Measurements from ENCODE around the gene SLC16A6.
"Not testable (repeated sequence)": the region's sequence is repeated elsewhere in the genome, so short reads cannot be mapped to it uniquely, and the experiment has no call there.

SLC16A6 gene, protein sequence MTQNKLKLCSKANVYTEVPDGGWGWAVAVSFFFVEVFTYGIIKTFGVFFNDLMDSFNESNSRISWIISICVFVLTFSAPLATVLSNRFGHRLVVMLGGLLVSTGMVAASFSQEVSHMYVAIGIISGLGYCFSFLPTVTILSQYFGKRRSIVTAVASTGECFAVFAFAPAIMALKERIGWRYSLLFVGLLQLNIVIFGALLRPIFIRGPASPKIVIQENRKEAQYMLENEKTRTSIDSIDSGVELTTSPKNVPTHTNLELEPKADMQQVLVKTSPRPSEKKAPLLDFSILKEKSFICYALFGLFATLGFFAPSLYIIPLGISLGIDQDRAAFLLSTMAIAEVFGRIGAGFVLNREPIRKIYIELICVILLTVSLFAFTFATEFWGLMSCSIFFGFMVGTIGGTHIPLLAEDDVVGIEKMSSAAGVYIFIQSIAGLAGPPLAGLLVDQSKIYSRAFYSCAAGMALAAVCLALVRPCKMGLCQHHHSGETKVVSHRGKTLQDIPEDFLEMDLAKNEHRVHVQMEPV

DNA sequence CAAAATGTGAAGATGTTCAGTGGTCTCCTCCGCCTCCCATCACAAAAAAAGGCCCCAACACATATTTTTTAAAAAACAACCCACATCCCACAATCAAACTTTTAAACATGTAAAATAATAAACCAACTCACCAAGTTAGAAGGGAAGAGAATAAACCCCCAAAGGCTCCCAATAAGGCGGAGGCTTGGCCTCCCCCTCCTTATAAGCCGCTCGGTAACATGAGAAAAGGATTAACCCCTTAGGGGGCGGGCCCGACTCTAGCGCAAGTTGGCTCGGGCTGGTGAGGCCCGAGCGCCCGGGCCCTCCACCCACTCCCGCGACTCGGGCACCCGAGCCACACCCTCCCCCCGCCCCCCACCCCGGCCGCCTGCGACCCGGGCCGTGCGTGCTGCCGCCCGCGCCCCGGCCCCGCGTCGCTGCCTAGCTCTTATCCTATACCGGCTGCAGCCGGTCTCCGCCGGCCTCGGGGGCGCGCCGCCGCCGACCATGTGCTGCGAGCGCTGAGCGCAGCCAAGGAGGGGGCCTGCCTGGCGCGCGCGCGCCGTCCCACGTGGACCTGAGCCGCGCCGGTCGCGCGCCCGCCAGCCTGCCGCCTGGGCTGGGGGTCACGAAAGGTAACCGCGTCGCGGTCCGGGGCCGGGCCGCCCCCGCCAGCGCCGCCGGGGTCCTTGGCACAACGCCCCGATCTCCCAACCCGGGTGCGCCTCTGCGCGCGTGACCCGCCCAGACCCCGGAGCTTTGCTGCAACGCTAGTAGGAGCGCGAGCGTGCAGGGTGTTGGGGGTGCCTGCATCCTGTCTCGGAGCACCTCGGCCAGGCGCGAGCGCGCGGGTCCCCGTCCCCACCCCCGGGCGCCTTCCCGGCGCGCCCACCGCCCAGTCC is at the start of gene SLC16A6, which contains the start of gene ARSG:
TSS of gene SLC16A6 (minus strand) at position 173 of the 881 bp plus-strand sequence. CDS start 12,807 bp downstream, outside the sequence.
TSS of gene ARSG (plus strand) at position 541 of the 881 bp plus-strand sequence. CDS start 15,999 bp downstream, outside the sequence.
- DNase-seq: peak in 1 of 2 experiments; percentile 18

DNA sequence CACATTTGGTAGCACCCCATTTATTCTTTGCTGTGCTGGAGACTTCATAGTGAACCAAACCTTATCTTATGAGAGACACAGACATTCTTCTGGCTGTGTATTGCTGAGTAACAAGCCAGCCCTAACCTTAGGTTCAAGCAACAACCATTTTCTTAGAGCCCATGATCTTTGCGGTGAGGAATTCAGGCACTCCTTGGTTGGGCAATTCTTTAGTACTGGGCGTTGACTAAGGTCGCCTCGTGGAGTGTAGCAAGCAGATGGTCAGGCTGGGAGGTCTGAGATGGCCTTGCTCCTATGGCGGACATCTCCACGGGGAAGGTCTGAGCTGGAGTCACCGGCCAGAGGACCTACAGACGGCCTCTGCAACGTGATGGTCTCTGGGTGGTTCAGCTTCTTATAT is 43.5 kb upstream of the SLC16A6 start:
- no peak for DNase-seq

DNA sequence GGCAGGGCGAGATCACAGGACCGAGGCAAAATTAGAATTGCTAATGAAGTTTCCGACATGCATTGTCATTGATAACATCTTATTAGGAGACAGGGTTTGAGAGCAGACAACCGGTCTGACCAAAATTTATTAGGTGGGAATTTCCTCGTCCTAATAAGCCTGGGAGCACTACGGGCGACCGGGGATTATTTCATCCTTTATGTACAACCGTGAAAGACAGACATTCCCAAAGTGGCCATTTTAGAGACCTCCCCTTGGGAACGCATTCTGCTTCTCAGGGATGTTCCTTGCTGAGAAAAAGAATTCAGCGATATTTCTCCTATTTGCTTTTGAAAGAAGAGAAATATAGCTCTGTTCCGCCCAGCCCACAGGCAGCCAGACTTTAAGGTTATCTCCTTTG is 41.0 kb upstream of the SLC16A6 start:
- DNase-seq: not testable (repeated sequence)

DNA sequence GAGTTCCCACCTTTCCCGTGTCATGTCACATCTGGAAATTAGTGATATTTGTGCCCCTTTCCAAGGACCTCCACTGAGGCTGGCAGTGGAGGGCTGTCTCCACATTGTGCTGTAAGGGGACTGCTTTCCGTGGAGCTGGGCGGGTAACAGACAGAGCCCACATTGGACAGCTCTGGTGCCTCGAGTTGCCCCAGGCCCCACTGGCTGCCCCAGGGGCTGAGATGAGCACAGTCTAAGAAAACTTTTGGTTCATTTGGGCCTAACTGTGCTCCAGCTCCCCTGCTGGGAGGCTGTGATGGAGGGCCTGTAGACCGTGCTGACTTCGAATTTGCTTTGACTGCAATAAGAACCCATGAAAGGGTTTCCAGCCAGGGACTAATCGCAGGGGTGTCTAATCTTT is 38.4 kb upstream of the SLC16A6 start:
- DNase-seq: no peak

DNA sequence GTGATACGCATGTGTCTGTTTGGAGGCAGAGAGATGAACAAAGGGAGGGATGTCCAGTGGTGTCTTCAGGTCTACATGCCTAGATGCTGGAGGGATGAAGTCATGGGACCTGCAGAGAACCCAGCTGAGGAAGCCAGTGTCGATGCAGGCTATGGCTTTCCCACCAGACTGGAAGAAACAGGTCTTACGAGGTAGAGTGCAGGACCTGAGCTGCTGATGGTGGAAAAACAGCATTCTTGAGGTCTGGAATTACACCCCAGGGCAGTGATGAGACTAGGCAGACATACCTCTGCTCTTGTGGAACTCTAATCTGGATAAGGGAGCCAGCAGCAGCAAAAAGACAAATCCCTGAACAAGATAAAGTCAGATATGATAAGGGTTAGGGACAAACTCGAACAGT is 37.7 kb upstream of the SLC16A6 start:
- DNase-seq: no peak

DNA sequence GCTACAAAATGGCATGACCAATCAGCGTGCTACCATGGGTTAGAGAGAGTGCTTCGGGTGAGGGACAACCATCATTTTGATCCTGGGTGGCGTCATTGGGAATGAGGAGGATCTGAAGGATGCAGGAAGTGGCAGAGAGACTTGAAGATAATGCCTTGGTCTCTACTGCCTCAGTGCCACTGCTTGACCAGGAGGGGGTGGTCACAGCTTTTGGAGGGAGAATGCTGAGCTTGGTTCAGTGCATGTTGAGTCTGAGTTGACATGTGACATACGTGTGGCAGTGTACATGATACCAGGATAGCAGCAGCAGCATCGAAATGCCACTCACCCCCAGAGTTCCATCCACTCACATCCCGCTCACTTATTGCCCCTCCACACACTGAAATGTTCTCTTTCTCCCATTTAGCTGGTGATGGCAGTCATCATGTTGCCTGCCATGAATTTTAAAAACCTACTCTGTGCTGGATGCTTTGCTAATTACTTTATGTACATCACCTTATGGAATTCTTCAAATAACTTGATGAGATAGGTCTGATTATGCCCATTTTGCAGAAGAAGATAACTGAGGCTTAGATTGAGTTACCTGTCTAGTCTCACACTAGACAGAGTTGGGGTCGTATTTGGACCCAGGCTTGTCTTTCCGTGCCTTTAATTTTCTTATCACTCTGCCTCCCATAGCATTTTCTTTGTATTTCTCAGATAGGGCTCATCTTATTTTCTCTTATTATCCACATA is 37.1 kb upstream of the SLC16A6 start:
- no peak for DNase-seq

DNA sequence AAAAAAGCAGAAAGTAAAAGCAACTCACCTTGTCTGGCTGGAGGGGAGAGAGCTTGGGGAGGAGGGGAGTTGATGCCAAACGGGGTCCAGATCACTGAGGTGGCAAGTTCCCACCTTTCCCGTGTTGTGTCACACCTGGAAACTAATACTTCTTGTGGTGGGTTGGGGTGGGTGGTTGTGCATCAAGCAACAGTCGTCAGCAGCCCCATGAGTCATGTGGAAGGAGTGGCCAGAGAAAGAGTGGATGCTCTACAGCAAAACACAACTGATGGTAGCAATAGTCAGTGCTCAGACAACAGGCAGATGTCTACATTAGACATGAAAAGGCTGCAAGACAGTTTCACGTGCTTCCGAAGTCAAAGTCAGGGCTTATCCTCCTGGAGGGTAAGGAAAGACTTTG is 35.8 kb upstream of the SLC16A6 start:
- no peak for DNase-seq

DNA sequence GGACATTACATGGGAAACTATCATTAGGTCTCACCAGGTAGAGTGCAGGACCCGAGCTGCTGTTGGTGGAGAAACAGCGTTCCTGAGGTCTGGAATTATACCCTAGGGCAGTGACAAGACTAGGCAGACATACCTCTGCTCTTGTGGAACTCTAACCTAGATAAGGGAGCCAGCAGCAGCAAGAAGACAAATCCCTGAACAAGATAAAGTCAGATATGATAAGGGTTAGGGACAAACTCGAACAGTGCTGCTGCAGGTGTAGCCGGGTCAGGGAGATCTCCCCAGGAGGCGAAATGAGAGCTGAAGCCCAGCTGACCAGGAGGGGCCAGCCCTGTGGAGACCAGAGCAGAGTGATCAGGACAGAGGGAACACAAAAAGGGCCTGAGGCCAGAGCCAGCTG is 35.0 kb upstream of the SLC16A6 start:
- DNase-seq: no peak

DNA sequence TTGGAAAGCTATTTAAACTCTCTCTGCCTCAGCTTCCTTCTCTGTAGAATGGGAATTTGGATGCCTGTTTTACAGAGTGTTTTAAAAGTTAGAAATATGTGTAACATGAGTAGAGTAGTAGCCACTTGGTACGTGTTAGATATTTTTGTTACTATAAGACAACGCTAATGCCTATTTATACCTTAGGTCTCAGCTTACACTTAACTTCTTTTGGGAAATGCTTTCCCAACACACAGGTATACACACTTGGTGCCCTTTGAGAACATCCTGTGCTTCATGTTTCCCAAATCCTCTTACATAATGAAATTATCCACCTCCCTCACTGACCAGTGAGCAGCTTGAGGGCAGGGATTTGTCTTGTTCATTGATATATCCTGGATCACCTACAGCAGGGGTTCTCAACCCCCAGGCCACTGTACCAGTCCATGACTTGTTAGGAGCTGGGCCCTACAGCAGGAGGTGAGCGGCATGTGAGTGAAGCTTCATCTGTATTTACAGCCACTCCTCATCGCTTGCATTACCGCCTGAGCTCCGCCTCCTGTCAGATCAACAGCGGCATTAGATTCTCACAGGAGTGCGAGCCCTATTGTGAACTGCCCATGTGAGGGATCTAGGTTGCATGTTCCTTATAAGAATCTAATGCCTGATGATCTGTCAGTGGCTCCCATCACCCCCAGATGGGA is 33.9 kb upstream of the SLC16A6 start:
- no peak for DNase-seq

DNA sequence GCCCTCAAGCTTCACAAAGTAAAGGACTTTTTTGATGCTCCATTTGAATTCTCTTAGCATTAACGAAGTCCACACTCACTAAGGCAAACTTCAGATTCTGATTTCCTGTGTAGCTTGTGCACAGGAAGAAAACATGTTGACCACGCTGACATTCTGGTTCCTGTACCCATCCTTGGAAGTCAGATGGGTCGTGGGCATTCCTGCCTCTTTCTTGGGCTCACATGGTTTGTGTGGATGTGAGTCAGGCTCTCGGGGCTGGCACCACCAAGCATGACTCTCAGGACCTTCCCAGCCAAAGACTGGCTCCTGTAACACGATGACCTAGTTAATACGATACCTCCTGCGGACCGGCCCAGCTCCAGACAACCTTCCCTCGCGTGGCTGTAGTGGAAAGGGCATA is 33.2 kb upstream of the SLC16A6 start:
- no peak for DNase-seq

DNA sequence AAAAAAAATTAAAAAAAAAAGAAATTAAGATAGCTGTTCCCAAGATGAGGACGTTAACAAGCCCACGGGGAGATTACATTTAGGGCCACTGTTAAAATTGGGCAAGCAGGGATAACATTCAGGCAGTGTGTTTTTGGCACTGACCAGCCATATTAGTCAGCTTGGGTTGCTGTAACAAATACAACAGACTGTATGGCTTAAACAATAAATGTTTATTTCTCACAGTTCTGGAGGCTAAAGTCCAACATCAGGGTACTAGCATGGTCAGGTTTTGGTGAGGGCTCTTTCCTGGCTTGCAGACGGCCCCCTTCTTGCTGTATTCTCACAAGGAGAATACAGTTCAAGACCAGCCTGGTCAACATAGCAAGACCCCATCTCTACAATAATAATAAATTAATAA is 31.7 kb upstream of the SLC16A6 start:
- no peak for DNase-seq

DNA sequence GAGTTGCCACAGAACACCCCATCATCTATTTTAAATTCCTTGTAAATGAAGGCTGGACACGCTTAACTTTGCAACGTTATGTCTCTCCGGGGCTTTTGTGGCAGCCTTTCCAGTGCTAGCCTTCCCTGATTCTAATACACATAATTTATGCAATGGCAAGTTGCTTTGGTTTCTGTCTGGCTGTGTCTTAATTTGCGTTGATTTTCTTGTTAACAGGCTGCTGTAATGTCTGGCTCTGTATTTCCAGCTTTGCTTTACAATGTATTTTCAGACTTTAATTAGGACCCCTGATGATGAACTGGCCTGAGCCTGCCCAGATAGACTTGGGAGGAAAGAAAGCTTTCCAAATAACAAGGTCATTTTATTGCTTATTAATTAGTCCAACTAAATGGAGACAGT is 30.6 kb upstream of the SLC16A6 start:
- DNase-seq: no peak

DNA sequence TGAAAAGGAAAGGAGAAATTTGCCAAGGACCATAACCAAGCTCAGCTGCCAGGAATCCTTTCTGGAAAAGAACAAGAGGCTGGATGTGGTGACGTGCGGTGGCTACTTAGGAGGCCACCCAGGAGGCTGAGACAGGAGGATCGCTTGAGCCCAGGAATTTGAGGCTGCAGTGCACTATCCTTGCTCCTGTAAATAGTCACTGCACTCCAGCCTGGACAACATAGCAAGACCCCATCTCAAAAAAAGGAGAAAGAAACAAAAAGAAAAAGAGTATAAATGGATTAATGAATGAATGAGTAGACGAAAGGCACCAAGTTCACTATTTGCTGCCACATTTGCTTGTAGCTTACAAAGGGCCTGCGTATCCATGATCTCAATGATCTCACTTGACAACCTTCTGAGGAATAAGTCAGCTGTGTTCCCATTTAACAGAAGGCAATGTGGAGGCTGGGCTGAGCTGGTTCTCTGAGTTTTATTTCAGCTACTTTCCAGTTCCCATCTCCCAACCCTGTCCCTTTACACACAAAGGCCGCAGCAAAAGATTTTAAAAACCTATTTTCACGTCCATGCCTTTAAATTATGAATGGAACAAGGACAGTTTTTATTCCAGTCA is 30.1 kb upstream of the SLC16A6 start:
- no peak for DNase-seq

DNA sequence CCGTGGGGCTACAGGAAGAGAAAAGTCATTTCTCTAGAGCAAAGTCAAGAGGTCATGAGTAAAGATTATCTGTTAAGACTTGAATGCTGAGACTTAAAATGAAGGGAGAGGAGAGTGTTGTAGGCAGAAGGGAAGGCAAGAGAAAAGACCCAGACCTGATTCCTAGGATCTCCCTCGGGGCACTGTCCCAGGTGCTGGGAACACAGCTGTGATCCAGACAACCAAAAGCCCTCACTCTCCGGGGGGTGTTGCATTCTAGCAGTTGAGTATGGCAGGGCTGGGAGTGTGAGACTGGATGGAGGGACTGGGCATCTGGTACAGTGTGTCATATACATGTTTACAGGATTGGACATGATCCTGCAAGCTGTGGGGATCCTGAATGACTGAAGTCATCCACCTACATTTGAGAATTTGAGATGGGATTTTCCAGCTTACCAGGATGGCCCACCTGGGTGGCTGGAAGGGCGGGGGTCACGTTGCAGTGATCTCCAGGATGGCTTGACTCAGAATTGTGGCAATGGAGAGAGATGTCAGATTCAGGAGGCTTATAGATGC is 29.5 kb upstream of the SLC16A6 start:
- DNase-seq: no peak

DNA sequence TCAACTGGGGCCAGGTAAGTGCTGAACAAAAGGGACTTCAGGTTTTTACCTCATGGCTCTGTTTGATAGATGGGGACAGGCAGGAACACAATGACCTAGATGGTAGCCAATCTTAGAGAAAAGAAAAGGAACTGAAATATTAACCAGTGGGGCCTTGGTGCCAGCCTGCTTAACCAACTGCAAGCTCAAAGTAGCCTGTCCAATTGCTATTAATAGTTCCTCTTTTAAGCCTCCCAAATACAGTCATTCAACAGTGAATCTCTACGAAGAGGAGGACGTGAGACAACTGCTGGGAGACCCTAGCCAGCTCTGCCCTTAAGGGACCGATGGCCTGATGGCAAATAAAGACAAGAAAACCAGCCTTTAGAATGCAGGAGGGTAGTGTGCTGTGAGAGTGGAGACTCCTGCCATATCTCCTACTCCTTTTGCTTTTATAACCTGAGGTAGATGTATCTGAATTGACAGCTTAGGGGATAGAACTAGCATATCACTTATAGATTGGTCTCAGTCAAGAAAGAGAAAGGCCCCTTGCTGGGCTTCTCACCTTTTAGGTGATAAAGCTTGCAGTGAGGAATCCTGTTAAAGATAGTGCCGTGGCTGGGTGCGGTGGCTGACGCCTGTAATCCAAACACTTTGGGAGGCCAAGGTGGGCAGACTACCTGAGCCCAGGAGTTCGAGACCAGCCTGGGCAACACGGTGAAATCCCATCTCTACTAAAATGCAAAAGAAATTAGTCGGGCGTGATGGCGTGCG is 28.7 kb upstream of the SLC16A6 start:
- no peak for DNase-seq

DNA sequence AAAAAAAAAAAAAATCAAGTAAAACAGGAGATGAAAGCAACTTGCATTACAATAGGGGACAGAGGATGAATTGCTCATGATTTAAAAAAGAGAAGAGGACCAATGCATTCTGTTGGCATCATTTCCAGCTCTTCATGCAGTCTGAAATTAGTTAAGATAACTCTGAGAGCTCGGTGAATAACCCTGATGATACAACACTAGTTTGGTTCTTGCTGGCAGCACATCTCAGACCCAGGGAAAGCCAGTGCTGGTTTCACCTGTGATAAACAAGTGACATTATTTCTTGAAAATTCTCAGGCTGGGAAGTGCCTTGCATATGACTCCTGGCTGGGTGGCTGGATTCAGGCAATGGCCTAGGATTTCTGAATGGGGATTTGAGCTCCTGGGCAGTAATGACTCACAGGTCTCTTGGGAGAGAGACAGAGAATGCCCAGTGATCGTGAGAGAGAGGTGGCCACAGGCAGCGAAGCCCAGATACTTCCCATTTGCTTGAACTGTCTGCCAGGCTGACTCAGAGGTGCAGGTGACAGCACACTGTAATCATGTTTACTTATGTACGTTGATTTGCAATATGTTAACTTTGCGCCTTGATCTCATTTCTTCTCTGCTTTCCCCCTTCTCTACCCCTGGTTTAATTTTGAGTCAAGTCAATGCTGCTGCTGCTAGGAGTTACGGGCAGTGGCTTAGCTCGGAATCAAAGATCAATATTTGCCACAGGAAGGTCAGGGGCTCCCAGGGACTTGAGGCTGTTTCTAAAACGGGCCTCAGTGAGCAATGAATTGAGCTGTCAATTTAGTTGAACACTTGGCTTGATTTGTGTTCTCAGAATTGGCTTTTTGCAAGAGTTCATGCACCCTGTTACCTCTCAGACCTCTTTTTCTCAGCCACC is 27.4 kb upstream of the SLC16A6 start:
- no peak for DNase-seq

DNA sequence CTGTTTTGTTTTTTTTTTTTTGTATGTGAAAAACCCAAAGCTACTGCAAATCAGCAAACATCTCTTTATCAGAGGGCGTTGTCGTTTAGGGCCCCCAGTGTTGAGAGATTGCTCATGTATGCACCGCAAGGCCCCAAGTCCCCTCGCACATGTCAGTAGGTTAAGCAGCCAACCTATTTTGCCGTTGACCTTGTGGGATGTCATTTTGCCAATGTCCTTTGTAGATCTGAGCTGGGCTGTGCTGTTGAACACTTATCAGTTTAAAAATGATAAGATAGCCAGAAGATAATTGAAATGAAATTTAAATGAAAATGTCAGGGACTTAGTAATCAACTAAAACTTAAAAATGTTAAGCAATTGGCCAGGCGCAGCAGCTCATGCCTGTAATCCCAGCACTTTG is 26.5 kb upstream of the SLC16A6 start:
- DNase-seq: no peak

DNA sequence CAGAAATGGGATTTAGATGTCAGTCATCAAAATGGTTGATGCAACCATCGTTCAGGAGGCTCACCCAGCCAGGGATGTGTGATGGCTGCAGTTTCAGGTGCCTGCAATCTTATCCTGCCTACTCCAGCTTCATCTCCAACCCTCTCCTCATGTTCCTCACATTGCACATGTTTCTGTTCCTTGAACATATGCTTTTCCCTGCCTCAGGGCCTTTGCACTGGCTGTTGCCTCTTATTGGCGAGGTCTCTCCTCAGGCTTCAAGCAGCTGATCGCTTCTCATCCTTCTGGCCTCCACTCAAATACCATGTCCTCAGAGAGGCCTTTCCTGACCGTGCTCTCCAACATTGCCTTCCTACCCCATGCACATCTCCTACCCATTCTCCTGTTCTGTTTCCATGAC is 25.0 kb upstream of the SLC16A6 start:
- DNase-seq: no peak

DNA sequence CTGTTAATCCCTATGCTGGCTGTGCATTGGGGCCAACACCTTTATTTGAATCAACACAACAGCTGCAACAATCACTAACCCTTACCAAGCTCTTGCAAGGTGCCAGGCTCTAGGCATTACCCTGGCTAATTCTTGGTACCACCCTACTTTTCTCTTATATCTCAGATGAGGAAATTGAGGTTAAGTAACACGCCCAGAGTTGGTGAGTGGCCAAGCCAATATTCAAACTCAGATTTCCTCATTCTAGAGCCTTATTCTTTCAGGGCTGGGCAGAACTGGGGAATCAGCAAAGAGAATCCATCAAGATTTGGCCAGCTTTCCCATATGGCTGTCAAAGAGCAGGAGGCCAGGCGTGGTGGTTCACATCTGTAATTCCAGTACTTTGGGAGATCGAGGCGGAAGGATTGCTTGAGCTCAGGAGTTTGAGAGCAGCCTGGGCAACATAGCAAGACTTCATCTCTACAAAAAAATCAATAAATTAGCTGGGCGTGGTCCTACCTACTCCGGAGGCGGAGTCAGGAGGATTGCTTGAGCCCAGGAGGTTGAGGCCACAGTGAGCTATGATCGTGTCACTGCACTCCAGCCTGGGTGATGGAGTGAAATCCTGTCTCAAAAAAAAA is 24.1 kb upstream of the SLC16A6 start:
- DNase-seq: no peak
